Cardiac fibroblast (primary cell): ENCODE data around the gene FBXW8.

Experiments used
- DNase-seq, 2 donors: peaks; one replicate each; pipeline versions ENCODE4 v3.0.0 to v3.0.0-alpha.2; 2010; ENCODE audit warnings: low read depth in 2 of 2
- H3K4me3 ChIP-seq, 2 donors: replicated peaks in 1 of 2; 1 replicate in 1 of 2; 2 replicates in 1 of 2; pipeline ENCODE4 v1.5.1; 2011; ENCODE audit warnings: low read depth in 2 of 2, low read length in 2 of 2, mild to moderate bottlenecking in 2 of 2, moderate library complexity in 1 of 2
- CTCF ChIP-seq: IDR thresholded peaks from one replicate; pipeline ENCODE4 v1.5.1; 2011; ENCODE audit warnings: low read depth, mild to moderate bottlenecking, low read length, inconsistent platforms

Gene FBXW8

GRCh38 chr12:116880817-116881324 lies 29.9 kb upstream of the FBXW8 start:
- DNase-seq, result peak in 1 of 2 donors; percentile 34
- H3K4me3 ChIP-seq, result peak overlapping the region in 1 of 2 donors; percentile 32
- TF ChIP-seq CTCF, result no peak

GRCh38 chr12:116881325-116881876 lies 29.3 kb upstream of the FBXW8 start, which contains the start of gene HRK:
Gene HRK (minus strand): TSS chr12:116881441. CDS start chr12:116881307, 134 bp downstream.
- no peak for TF ChIP-seq CTCF
- no peak for DNase-seq
- peak within 1 kb of the TSS in 1 of 2 donors; percentile 32 for H3K4me3 ChIP-seq

GRCh38 chr12:116881877-116882507 lies 28.8 kb upstream of the FBXW8 start:
- H3K4me3 ChIP-seq, result no peak overlapping the region
- DNase-seq, result no peak
- no peak for TF ChIP-seq CTCF

- peak; percentile 50 to 77 for DNase-seq
- TF ChIP-seq CTCF, result peak; percentile 45
- H3K4me3 ChIP-seq, result no peak overlapping the region
Observed at GRCh38 chr12:116882742-116883141, 28.0 kb upstream of the FBXW8 start.

GRCh38 chr12:116884871-116885270 lies 25.9 kb upstream of the FBXW8 start:
- DNase-seq, result no peak
- H3K4me3 ChIP-seq, result no peak overlapping the region
- TF ChIP-seq CTCF, result no peak

GRCh38 chr12:116885491-116885890 lies 25.3 kb upstream of the FBXW8 start:
- no peak overlapping the region for H3K4me3 ChIP-seq
- no peak for TF ChIP-seq CTCF
- DNase-seq, result peak; percentile 7 to 22
